Chondrocyte (in vitro differentiated cells): ENCODE results near the gene KLHL18. TPM values are rescaled to one million over a fixed set of nuclear protein-coding genes. Genes with fewer than 3 reads are reported as not detected.

ENCODE experiments used
- DNase-seq: peaks from one replicate; pipeline ENCODE4 v3.0.0; 2021; ENCODE audit warnings: mixed read lengths, low spot score
- H3K27ac Mint-ChIP-seq: one replicate; pipeline ENCODE4 v1.8.0; 2021; ENCODE audit warnings: mild to moderate bottlenecking, moderate library complexity, mixed read lengths; ENCODE audit not compliant: unreplicated experiment
- H3K27me3 Mint-ChIP-seq: 2 replicates; pipeline ENCODE4 v1.8.0; 2021; ENCODE audit warnings: low read depth, mixed read lengths
- H3K36me3 Mint-ChIP-seq: 2 replicates; pipeline ENCODE4 v1.8.0; 2021; ENCODE audit warnings: low read depth, mixed read lengths
- H3K4me1 Mint-ChIP-seq: 2 replicates; pipeline ENCODE4 v1.8.0; 2021; ENCODE audit warnings: low read depth, mild to moderate bottlenecking, mixed read lengths
- H3K4me3 Mint-ChIP-seq: one replicate; pipeline ENCODE4 v1.8.0; 2021; ENCODE audit warnings: mild to moderate bottlenecking, moderate library complexity, mixed read lengths; ENCODE audit not compliant: unreplicated experiment
- H3K9me3 Mint-ChIP-seq: 2 replicates; pipeline ENCODE4 v1.8.0; 2021; ENCODE audit warnings: low read depth, mixed read lengths
- total RNA-seq: library from RNA; stranded (reverse); gene quantifications from 3 replicates; pipeline ENCODE4 v1.2.1, GENCODE V29; 2021
- TF ChIP-seq, protein P1 (sequence below): fragments of 200-600 bp; sonication (generic); IDR thresholded peaks from 2 replicates; pipeline ENCODE4 v1.5.0; 2021; ENCODE audit warnings: antibody characterized with exemption, mild to moderate bottlenecking, moderate library complexity

KLHL18 gene
- total RNA-seq, 1 donor from 2014 or later, result 31.9 TPM

DNA sequence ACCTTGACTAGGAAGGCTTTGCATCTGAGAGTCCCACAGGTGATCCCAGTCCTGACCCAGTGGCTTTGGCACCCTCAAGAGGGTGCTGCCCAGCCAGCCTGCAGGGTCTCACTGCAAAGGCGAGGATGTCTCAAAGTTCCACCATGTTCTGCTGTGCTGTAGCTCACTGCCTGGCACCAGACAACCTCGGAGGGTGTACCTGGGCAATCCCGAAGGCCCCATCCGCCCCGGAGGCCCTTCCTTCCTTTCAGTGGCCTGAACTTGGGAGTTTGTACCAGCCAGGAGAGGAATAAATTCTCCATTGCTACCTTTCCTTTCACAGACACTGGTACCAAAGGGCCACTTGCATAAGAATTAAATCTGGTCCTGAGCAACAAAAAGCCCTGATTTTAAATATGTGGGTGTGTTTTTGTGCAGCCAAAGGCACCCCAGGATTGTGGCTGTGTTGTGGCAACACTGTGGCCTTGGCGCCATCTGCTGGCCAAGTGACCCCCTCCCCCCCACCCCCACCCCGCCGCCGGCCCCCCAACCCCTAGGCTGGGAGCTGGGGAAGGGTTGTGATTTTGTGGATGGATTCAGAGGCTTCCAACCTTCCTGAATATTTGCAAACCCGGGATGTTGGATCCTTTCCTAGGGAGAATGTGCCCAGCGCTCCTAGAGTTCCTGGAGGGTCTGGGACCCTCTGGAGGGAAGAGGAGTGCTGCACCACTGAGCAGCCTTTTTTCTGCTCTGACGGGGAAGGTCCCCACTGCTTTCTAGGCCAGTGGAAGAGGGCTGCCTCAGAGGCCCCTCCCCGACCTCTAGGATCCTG, 88.3 kb downstream of the KLHL18 start:
- Mint-ChIP-seq H3K36me3 (no peaks in the 10 kb centered on the region), H3K27ac (no peak overlapping the region), H3K4me1 (no peaks in the 10 kb centered on the region), H3K4me3 (no peak overlapping the region), H3K9me3 (no peaks in the 10 kb centered on the region), H3K27me3 (peaks cover 2% of the 10 kb centered on the region)
- no peak for DNase-seq
- TF ChIP-seq, protein P1, sequence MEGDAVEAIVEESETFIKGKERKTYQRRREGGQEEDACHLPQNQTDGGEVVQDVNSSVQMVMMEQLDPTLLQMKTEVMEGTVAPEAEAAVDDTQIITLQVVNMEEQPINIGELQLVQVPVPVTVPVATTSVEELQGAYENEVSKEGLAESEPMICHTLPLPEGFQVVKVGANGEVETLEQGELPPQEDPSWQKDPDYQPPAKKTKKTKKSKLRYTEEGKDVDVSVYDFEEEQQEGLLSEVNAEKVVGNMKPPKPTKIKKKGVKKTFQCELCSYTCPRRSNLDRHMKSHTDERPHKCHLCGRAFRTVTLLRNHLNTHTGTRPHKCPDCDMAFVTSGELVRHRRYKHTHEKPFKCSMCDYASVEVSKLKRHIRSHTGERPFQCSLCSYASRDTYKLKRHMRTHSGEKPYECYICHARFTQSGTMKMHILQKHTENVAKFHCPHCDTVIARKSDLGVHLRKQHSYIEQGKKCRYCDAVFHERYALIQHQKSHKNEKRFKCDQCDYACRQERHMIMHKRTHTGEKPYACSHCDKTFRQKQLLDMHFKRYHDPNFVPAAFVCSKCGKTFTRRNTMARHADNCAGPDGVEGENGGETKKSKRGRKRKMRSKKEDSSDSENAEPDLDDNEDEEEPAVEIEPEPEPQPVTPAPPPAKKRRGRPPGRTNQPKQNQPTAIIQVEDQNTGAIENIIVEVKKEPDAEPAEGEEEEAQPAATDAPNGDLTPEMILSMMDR, result peak; percentile 80

DNA sequence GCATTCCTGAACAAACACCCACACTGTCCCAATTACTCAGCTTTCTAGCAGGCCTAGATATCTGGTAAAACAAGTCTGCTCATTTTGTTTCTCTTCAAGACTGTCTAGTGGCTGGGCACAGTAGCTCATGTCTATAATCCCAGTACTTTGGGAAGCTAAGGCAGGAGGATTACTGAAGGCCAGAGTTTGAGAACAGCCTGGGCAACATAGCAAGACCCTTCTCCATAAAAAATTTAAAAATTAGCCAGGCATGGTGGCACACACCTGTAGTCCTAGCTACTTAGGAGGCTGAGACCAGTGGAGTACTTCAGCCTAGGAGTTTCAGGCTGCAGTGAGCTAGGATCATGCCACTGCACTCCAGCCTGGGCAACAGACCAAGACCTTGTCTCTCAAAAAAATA, 91.8 kb downstream of the KLHL18 start:
- TF ChIP-seq, protein P1, result no peak
- Mint-ChIP-seq H3K27me3 (peaks cover 2% of the 10 kb centered on the region), H3K4me3 (no peak overlapping the region), H3K9me3 (no peaks in the 10 kb centered on the region), H3K27ac (no peak overlapping the region), H3K4me1 (peaks cover 2% of the 10 kb centered on the region), H3K36me3 (no peaks in the 10 kb centered on the region)
- DNase-seq, result no peak

DNA sequence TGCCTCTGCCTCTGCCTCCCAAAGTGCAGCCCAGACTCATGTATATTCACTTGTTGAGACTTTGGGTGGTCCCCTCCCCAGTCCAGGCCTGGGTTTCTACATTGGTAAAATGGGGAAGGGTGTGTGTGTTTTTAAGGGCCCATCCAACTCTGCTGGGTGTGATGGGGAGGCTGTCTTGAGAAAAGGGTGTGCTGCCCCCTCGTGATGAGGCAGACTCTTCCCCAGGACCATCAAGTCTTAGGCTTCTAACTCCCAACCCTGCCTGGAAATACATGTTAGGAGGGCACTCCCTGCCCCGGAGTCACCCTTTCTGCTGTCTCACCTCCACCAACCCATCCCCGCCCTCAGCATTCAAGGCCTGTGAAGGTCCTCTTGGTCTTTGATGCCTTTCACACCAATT, 93.6 kb downstream of the KLHL18 start:
- no peak for DNase-seq
- no peak overlapping the region for H3K27ac Mint-ChIP-seq
- H3K36me3 Mint-ChIP-seq, result peaks cover 4% of the 10 kb centered on the region
- peaks cover 12% of the 10 kb centered on the region for H3K4me1 Mint-ChIP-seq
- H3K27me3 Mint-ChIP-seq, result peaks cover 2% of the 10 kb centered on the region
- TF ChIP-seq, protein P1, result no peak
- no peaks in the 10 kb centered on the region for H3K9me3 Mint-ChIP-seq
- no peak overlapping the region for H3K4me3 Mint-ChIP-seq

DNA sequence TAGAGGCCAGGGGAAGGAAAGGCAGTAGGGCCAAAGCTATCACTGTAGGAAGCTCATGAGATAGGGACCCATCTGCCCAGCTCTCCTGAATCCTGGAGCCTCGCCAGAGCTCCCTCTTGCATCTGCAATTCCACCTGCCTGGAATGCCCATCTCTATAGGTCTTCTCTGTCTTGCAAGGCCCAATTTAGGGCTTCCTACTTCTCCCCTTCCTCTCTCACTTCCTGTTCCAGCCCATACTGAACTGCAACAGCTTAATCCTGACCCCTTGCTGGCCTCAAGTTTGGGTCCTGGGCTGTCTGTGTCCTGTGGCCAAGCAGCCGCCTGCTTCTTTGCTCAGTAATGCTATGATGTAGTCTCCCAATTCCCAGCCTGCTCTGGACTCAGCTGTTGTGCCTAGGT, 94.4 kb downstream of the KLHL18 start:
- H3K27me3 Mint-ChIP-seq, result no peaks in the 10 kb centered on the region
- TF ChIP-seq, protein P1, result no peak
- no peak overlapping the region for H3K4me3 Mint-ChIP-seq
- H3K4me1 Mint-ChIP-seq, result peaks cover 20% of the 10 kb centered on the region
- H3K9me3 Mint-ChIP-seq, result no peaks in the 10 kb centered on the region
- H3K36me3 Mint-ChIP-seq, result peaks cover 4% of the 10 kb centered on the region
- no peak overlapping the region for H3K27ac Mint-ChIP-seq
- DNase-seq, result no peak

DNA sequence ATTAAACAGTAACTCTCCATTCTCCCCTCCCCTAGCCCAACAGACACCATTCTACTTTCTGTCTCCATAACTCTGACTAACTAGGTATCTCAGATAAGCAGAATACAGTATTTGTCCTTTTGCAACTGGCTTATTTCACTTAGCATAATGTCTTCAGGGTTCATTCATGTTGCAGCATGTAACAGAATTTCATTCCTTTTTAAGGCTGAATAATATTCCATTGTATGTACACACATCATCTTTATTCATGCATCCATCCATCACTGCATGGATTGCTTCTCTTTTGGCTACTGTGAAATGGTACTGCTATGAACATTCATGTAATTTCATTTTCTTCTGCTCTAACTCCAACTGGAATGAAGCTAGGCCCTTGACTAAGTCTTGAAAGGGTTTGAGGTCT, 96.1 kb downstream of the KLHL18 start:
- Mint-ChIP-seq H3K4me1 (peaks cover 35% of the 10 kb centered on the region), H3K36me3 (peaks cover 4% of the 10 kb centered on the region), H3K9me3 (no peaks in the 10 kb centered on the region), H3K4me3 (no peak overlapping the region), H3K27me3 (no peaks in the 10 kb centered on the region), H3K27ac (no peak overlapping the region)
- TF ChIP-seq, protein P1, result no peak
- no peak for DNase-seq
